ENCODE data around the gene PFDN1.

GRCh38 chr5:140338336-140338735 is 35.4 kb upstream of the PFDN1 start:
- TF ChIP-seq CTCF (conservative IDR thresholded peaks at IDR 0.05) = no peak
- TF ChIP-seq EZH2 (IDR thresholded peaks at IDR 0.05; ENCODE audit: low read depth) = no peak
